Measurements from ENCODE around the gene THBS2.

- no peak for TF ChIP-seq CTCF (IDR thresholded peaks at IDR 0.05)
- no peak for TF ChIP-seq POLR2A (IDR thresholded peaks at IDR 0.05)
Observed at GRCh38 chr6:169300916-169301315, 47.3 kb upstream of the THBS2 start.

All from thyroid gland (tissue), 4 donors.